AG09309 (cell line): ENCODE measurements around the gene ST6GALNAC4.
"Not testable (repeated sequence)": the region's sequence is repeated elsewhere in the genome, so short reads cannot be mapped to it uniquely, and the experiment has no call there.

Experiments used
- DNase-seq: peaks from one replicate; pipeline ENCODE4 v3.0.0-alpha.2; 2010; ENCODE audit warnings: low read depth
- H3K4me3 ChIP-seq: 2 replicates; pipeline ENCODE4 v1.5.1; 2011; ENCODE audit warnings: mild to moderate bottlenecking, low read depth, low read length, moderate library complexity; ENCODE audit not compliant: control insufficient read depth
- CTCF ChIP-seq: IDR thresholded peaks from 2 replicates; pipeline ENCODE4 v1.5.1; 2011; ENCODE audit warnings: mild to moderate bottlenecking, low read depth, low read length, inconsistent platforms; ENCODE audit not compliant: insufficient read depth, control insufficient read depth; ENCODE audit errors: missing control alignments

The ST6GALNAC4 gene

GRCh38 chr9:127890053-127890452, 26.8 kb downstream of the ST6GALNAC4 start:
- DNase-seq = no peak
- no peak for TF ChIP-seq CTCF
- H3K4me3 ChIP-seq = no peak overlapping the region

- TF ChIP-seq CTCF = no peak
- no peak for DNase-seq
- H3K4me3 ChIP-seq = no peak overlapping the region
These were observed 29.0 kb downstream of the ST6GALNAC4 start for GRCh38 chr9:127887792-127888191.

- no peak for TF ChIP-seq CTCF
- DNase-seq = no peak
- no peak overlapping the region for H3K4me3 ChIP-seq
These were observed 30.4 kb downstream of the ST6GALNAC4 start for GRCh38 chr9:127886401-127886972.

GRCh38 chr9:127885508-127886281, 31.1 kb downstream of the ST6GALNAC4 start:
- no peak for DNase-seq
- no peak overlapping the region for H3K4me3 ChIP-seq
- no peak for TF ChIP-seq CTCF

GRCh38 chr9:127884976-127885490, 31.8 kb downstream of the ST6GALNAC4 start:
- TF ChIP-seq CTCF = no peak
- no peak overlapping the region for H3K4me3 ChIP-seq
- no peak for DNase-seq

GRCh38 chr9:127884427-127884911, 32.4 kb downstream of the ST6GALNAC4 start:
- no peak for DNase-seq
- H3K4me3 ChIP-seq = no peak overlapping the region
- no peak for TF ChIP-seq CTCF

GRCh38 chr9:127883959-127884358, 32.9 kb downstream of the ST6GALNAC4 start:
- TF ChIP-seq CTCF = no peak
- no peak for DNase-seq
- H3K4me3 ChIP-seq = no peak overlapping the region

- not testable (repeated sequence) for DNase-seq, H3K4me3 ChIP-seq
These were observed 35.1 kb downstream of the ST6GALNAC4 start for GRCh38 chr9:127881715-127882114.
